Measurements from ENCODE around the gene FTSJ3.
"Not testable (repeated sequence)": the region's sequence is repeated elsewhere in the genome, so short reads cannot be mapped to it uniquely, and the experiment has no call there.

FTSJ3 gene

DNA sequence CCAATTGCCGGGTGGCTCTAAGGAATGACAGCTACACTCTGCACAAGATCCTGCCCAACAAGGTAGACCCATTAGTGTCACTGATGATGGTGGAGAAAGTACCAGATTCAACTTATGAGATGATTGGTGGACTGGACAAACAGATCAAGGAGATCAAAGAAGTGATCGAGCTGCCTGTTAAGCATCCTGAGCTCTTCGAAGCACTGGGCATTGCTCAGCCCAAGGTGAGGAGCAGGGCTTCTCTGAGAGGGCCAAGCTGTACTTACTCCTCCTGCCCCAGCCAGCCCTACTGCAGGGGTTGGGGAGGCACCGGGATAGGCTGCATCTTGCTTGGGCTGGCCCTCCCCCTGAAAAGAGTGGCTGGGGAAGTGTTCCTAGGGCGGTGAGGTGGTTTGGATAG lies 2.8 kb upstream of the FTSJ3 start:
- no peak for DNase-seq (ENCODE audit: low read depth in 2 of 2)

DNA sequence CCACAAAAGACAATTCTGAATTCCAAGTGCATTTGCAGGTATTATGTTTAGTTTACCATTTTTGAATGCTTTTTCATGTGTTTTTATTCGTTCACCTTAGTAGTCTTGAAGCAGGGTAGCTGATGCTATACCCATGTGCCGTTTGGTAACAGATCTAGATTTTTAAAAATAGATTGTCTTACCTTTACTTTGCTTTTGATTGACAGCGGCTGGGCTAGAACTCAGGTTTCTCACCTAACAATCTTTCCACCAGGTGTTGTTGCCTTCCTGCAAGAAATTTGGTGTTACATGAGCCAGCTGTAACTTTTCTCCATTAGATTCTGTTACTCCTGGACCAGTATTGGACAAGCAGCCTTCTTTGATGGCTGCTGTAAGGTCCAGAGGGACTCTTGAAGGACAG lies 1.5 kb upstream of the FTSJ3 start:
- no peak for DNase-seq (ENCODE audit: low read depth in 2 of 2)

DNA sequence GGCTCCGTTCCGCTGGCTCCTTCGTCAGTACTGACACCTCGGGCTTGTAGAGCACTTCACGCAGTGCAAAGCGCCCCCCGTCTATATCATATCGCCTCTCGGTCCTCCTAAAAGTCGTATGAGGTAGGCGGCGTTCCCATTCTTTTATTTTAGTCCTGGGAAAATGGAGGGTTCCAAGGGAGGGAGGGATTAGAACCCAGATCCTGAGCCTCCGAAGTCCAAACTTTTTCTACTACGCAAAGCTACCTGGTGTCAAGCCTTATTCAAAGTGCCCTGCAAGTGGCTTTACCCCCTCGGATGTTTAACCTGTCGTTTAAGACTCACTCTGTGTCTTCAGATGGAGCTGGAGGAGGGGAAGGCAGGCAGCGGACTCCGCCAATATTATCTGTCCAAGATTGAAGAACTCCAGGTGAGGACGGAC lies 348 bp upstream of the FTSJ3 start:
- no peak for DNase-seq (ENCODE audit: low read depth in 2 of 2)

DNA sequence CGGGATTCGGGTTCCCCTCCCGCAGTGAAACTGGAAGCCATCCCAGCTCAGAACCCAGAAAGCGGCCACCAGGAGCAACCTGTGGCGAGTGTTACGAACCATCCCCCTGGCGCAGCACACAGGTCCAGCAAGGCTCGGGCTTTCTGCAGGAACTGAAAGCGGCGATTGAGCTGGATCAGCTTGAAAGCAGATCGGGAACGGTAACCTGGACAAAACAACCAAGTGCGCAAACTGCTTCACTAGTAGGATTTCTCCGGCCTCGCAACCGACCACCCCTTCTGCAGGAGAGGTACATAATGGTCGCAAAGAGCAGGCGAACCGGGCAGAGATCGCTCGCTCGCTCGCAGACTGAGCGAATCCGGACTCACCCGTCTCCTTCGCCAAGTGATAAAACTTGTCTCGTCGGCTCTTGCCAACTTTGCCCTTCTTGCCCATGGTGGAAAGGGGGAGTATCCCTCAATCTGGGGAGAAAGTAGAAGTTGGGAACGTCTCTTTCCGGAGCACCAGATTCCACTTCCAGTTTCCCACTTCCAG lies 928 bp downstream of the FTSJ3 start:
- DNase-seq (ENCODE audit: low read depth in 2 of 2) = no peak

DNA sequence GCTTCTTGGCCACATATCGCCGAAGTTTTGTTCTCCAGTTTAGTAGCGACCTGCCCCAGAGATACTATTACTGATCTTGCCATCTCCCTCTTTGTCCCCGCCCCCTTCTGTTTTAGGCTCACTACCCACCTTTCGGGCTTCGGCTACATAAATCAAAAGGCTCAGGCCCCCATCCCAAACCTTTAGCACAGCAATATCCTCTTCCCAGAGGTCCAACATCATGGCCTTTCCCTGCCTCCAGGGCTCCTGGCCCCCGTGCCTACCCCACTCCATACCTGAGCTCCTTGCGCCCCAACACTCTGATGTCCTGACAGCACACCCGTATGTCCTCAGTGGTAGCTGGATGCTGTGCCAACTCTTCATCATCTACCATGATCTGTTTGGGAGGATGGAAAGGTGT lies 3.1 kb downstream of the FTSJ3 start:
- no peak for DNase-seq (ENCODE audit: low read depth in 2 of 2)

DNA sequence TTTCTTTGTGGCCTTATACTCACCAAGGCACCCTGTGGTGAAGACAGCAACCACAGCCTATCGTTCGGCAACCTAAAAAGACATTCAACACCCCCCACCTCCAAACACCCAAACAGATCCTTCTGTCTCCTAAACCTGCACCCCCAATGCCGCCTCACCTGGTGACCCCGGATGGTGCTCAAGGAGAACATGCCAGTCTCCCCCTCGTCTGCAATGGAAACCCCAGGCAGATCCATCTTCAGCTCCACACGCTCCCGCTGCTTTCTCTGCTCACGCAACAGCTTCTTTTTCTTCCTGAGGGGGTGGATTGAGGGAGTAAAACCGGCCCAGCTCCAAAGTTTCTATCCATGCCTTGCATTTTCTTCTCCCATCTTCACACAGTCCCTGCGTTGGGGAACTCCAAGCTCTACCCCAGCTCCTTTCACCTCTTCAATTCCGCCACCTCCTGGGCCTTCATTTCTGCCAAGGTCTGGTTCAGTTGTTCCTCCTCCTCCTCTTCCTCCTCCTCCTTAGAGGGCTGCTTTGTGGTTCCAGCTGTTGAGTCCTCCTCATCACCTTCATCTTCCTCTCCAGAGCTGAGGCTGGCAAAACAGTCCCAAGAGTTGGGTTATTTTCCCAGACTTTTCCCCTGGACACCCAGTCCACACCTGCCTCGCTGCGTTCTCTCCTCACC lies 3.7 kb downstream of the FTSJ3 start:
- no peak for DNase-seq (ENCODE audit: low read depth in 2 of 2)

DNA sequence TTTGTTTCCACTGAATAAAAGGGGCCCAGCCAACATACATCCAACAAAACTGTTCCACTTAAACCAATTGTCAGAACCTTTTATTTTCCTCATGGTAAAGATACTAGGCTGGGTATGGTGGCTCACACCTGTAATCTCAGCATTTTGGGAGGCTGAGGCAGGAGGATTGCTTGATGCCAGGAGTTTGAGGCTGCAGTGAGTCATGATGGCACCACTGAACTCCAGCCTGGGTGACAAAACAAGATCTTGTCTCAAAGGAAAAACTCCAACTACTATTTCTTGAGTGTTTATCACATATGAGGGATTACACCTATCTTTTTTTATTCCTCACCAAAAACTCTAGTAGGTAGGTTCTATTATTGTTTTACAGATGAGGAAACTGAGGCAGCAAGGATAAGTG lies 4.9 kb downstream of the FTSJ3 start:
- DNase-seq (ENCODE audit: low read depth in 2 of 2) = no peak

DNA sequence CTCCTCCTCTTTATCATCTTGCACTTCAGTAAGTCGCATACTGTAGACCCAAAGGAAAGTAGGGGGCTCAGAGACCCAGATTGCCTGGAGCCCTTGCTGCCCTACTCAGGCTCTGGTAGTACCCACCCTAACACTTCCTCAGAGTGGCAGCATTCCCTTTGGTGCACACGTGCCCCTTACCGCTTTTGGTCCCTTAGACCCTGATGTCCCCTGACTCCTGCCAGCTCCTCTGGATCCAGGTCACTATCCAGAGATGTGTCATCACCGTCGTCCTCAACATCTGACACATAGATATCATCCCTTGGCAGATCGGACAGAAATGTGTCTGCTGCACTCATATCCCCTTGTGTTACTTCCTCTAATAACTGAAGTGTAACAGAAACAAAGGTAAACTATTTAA lies 5.7 kb downstream of the FTSJ3 start:
- no peak for DNase-seq (ENCODE audit: low read depth in 2 of 2)

DNA sequence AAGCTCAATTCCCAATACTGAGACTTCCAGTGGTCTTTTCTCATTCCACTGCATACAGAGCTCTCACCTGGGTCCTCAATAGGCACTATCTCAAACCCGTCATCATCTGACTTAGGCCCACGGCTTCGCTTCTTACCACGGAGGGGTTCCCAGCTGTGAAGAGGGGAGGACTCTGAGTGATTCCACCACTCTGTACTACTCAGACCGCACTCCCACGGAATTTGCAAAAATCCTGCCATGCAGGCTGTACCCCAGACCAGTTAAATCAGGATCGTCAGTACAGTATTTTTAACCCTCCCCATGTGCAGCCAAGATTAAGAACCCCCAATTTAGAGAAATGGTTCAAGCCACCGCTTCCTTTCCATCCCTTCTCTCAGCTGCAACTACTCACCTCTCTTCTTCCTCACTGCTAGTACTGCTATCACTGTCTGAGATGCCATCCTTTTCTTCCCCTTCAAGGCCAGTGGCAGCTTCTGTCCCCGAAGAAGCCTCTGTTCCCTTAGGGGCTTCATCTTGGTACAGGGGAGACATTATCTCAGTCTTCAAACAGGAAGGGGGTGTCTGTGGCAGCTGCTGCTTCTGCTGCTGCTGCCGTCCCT lies 6.4 kb downstream of the FTSJ3 start:
- DNase-seq (ENCODE audit: low read depth in 2 of 2) = no peak

DNA sequence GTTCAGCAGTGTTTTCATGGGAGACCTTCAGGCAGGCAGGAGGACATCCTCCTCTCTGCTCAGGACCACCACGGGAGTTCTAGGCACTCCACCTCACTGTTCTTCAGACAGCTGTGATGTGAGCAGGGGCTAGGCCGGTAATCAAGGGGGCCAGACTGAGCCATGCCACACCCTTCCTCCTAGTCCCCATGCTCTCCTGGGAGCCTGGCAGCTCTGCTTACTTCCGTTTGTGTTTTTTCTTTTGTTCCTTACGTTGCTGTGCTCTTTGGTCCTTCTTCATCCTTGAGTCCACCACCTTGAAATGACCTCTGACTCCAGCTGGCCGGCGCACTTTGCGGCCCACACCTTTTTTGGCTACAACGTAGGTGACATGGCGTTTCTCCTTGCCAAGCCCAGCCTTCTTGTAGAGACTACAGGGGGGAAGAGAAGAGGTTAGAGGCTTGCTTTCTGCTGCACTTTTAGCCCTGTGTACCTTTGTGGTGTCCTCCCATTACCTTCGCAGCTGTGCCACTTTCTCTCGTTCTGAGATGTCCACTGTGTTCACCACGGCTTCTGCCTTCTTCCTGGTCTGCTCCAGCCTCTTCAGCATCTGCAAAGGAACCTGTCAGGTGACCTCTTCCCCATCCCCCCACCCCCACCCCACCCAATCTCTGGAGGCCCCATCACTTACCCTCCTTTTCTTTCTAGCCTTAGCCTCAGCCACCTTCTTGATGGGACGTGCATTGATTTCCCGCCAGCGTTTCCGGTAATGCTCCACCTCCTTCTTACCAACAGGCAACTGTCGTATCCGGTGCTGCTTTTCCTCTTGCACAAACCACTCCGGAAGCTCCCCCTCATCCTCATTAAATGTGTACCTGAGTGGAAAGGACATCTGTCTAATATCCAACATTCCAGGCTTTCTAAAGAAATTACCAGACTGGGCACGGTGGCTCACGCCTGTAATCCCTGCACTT lies 7.6 kb downstream of the FTSJ3 start:
- DNase-seq (ENCODE audit: low read depth in 2 of 2) = no peak

DNA sequence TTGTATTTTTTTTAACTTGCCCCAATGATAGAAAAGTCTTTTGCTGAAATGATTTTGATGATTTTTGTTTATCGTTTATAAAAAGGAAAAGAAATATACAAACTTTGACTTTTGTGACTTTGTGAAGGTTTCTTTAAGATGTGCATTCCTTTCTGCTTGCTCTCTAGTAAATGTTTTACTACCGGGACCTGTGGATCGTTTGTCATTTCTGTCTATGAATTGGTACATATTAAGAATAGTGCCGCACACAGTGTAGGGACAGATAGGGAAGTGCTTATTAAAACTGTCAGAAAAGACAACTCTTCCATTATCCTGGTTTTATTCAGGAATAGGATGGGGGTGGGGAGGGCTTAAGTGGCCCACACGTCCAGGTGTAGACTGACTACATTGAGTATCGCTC lies 8.3 kb downstream of the FTSJ3 start:
- no peak for DNase-seq (ENCODE audit: low read depth in 2 of 2)

DNA sequence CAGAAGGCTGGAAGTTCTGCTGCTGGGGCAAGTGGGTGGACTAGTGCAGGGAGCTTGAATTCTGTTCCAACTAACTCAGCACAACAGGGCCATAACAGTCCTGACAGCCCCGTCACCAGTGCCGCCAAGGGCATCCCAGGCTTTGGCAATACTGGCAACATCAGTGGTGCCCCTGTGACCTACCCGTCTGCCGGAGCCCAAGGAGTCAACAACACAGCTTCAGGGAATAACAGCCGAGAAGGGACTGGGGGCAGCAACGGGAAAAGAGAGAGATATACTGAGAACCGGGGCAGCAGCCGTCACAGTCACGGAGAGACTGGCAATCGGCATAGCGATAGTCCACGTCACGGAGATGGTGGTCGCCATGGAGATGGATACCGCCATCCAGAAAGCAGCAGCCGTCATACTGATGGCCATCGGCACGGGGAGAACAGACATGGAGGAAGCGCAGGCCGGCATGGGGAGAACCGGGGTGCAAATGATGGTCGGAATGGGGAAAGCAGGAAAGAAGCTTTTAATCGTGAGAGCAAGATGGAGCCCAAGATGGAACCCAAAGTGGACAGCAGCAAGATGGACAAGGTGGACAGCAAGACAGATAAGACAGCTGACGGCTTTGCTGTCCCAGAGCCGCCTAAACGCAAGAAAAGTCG lies 9.6 kb downstream of the FTSJ3 start:
- DNase-seq (ENCODE audit: low read depth in 2 of 2) = no peak

DNA sequence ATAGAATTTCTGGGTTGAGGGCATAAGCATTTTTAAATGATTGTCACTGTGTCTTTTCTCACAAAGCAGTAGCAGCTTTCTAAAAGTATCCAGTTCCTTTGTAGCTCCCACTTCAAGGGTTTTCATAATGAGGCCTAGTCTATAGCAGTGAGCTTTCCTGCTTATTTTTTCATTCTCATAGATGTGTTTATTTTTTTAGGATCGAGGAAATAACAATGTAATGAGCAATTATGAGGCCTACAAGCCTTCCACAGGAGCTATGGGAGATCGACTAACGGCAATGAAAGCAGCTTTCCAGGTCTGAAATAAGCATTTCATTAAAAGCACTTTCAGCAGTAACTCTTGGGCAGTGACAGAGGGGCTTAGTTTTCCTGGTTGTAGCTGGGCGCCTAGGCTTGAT lies 10.8 kb downstream of the FTSJ3 start:
- no peak for DNase-seq (ENCODE audit: low read depth in 2 of 2)

DNA sequence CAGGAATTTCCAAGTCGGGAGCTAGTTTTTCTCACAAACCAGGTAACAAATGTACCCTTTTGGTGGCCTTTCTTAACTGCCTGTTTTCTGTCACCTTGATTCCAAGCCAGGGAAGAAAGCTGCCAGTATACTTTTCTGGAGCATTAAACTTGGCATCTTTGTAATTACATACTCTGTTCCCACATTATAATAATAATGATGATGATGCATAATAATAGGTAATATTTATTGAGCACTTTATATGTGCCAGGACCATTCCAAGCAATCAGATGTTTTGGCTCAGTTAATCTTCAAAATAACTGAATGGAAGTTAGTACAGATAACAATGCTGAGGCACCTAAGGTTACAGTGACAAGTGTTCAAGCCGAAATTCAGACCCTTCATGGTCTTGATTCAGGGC lies 11.3 kb downstream of the FTSJ3 start:
- DNase-seq (ENCODE audit: low read depth in 2 of 2) = no peak

DNA sequence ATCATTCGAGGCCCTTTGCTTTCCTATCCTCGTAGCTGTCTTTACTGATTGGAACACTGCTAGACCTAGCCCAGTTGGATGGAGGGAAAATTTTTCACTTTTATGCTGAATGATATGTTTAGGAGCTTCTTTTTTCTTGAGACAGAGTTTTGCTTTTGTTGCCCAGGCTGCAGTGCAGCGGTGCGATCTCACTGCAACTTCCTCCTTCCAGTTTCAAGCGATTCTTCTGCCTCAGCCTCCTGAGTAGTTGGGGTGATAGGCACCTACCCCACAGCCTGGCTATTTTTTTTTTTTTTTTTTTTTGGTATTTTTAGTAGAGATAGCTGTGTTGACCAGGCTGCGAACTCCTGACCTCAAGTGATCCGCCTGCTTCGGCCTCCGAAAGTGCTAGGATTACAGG lies 17.5 kb downstream of the FTSJ3 start:
- DNase-seq (ENCODE audit: low read depth in 2 of 2) = no peak

DNA sequence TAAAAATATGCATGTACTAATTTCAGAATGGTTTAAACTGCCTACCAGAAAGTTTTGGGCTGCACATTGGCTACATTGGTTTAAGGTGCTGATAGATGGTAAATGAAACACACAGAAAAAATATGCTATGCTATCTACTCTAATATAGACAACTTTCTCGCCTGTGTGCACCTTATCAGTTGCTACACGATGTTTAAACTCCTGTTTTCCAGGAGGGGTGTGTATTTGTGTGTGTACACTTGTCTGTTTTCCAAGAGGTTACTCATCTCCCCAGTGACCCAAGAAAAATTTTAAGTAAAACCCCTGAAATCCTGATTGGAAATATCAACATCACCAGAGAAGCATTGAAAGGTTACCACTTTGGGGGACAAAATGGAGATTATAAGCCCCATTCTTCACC lies 21.9 kb downstream of the FTSJ3 start:
- DNase-seq (ENCODE audit: low read depth in 2 of 2) = no peak

DNA sequence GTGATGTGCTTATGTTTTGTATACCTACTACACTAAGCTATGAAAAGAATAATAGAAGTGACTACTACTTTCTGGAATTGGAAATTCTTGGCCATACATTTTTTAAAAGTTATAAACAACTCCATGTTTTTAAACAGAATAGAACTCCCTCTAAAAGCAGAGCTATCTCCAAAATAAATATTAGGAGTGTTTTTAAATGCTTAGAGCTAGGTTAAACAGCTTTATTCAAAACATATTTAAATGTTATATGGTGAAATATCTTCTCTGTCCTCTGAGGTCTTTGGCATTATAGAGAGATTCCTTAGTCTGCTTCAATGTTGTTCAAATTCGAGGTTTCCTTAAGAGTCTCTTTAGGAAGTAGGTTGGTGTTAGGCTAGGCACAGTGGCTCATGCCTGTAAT lies 23.1 kb downstream of the FTSJ3 start:
- no peak for DNase-seq (ENCODE audit: low read depth in 2 of 2)

DNA sequence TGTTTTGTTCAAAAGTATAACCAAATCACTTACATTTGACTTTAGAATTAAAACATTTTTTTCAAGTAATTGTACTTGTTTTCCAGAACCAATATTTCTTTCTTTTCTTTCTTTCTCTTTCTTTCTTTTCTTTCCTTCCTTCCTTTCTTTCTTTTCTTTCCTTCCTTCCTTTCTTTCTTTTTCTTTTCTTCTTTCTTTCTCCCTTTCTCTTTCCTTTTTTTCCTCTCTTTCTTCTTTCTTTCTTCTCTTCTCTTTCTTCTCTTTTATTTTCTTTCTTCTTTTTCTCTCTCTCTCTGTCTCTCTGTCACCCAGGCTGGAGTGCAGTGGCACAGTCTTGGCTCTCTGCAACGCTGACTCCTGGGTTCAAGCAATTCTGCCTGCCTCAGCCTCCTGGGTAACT lies 26.7 kb downstream of the FTSJ3 start:
- DNase-seq (ENCODE audit: low read depth in 2 of 2) = no peak

DNA sequence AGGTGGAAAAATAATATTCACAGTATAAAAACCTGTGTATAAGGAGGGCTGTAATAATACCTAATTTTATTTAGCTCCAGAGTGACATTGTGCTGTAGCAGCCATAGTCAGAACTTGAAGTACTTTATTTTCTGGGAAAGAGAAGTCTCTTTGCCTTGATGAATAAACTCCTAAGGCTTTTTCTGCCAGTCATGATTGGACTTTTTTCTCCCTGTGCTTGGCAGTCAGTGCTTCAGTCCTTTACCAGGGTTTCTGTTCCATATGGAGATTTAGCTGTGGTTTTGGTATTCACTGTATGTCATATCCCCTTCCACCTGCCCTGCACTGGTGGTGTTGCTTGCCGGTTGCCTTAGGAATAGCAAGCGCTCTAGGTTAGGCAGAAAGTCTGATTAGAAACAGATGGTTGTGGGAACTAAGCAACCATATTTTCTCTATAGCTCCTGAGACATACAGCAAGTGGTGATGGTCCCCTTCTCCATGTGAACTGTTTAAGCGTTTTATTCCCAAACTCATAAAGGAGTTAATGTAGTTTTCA lies 28.8 kb downstream of the FTSJ3 start:
- no peak for DNase-seq (ENCODE audit: low read depth in 2 of 2)

DNA sequence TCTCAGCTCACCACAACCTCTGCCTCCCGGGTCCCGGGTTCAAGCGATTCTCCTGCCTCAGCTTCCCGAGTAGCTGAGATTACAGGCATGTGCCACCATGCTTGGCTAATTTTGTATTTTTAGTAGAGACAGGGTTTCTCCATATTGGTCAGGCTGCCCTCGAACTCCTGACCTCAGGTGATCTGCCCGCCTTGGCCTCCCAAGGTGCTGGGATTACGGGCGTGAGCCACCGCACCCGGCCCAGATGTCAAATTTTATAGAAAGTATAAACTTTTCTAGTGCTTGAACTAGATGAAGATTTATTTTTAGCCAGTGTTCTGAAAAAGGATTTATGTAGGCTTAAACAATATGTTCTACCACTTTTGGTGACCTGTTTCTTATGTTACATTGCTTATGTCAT lies 31.1 kb downstream of the FTSJ3 start:
- DNase-seq (ENCODE audit: low read depth in 2 of 2) = not testable (repeated sequence)

DNA sequence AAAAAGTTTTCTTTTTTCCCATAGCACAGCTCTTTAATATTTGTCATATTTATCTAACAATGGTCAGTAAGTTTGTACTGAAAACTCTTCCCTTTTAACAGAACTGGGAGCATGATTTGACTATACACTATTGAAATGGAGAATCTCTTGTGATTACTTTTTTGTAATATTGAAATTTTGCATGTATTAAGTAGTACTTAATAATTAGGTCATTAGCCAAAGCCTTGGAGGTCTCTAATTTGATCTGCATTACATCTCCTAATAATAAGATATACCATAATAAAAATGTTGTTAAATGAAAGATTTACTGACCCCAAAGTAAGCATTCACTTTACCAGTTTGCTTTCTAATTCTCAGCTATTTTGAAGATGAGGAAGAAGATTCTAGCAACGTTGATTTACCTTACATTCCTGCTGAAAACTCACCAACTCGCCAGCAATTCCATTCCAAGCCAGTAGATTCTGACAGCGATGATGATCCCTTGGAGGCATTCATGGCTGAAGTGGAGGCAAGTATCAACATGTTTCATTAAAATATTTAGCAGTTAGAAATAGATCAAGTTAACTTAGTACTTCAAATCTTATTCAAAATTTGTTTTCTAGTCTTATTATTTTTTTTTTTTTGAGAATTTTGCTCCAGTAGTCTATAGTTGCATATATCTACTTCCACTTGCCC lies 35.3 kb downstream of the FTSJ3 start:
- no peak for DNase-seq (ENCODE audit: low read depth in 2 of 2)
